T-helper 1 cell (primary cell): ENCODE measurements around the gene CBX2.

Experiments used
- DNase-seq, 5 donors: peaks; one replicate each; pipeline ENCODE4 v3.0.0-alpha.2; 2012 to 2020

Gene CBX2

GRCh38 chr17:79789943-79790804 is 12.2 kb downstream of the CBX2 start:
- no peak for DNase-seq

- no peak for DNase-seq
These were observed 13.1 kb downstream of the CBX2 start for GRCh38 chr17:79790805-79791734.

GRCh38 chr17:79791735-79792161 is 13.8 kb downstream of the CBX2 start:
- no peak for DNase-seq

GRCh38 chr17:79792341-79792871 is 14.5 kb downstream of the CBX2 start:
- DNase-seq, result no peak

- DNase-seq, result no peak
These were observed 15.3 kb downstream of the CBX2 start for GRCh38 chr17:79792984-79793923.

- no peak for DNase-seq
These were observed 16.0 kb downstream of the CBX2 start for GRCh38 chr17:79793924-79794304.

- no peak for DNase-seq
These were observed 16.9 kb downstream of the CBX2 start for GRCh38 chr17:79794659-79795511.

- no peak for DNase-seq
These were observed 18.0 kb downstream of the CBX2 start for GRCh38 chr17:79795795-79796443.

- DNase-seq, result no peak
These were observed 18.5 kb downstream of the CBX2 start for GRCh38 chr17:79796444-79796762.

- DNase-seq, result peak; percentile 96 to 99 (median 97)
These were observed 19.0 kb downstream of the CBX2 start, which contains the start of gene CBX8 for GRCh38 chr17:79796763-79797491. Gene CBX8 (minus strand): TSS chr17:79797077. CDS start chr17:79796998, 79 bp downstream.

- no peak for DNase-seq
These were observed 19.7 kb downstream of the CBX2 start for GRCh38 chr17:79797492-79798298.

- no peak for DNase-seq
These were observed 20.6 kb downstream of the CBX2 start for GRCh38 chr17:79798299-79799173.

GRCh38 chr17:79799174-79799537 is 21.2 kb downstream of the CBX2 start:
- DNase-seq, result no peak

- DNase-seq, result no peak
These were observed 21.8 kb downstream of the CBX2 start for GRCh38 chr17:79799538-79800324.

GRCh38 chr17:79800325-79801155 is 22.6 kb downstream of the CBX2 start:
- peak in 1 of 5 donors; percentile 54 for DNase-seq
